Coronary artery (tissue), 2 donors: ENCODE data around the gene CCDC30.

ENCODE experiments used
- DNase-seq: peaks from one replicate; pipeline ENCODE4 v3.0.0-alpha.2; 2017; ENCODE audit warnings: low spot score
- H3K27ac ChIP-seq, 2 donors: fragments of 200-600 bp; sonication (generic); one replicate each; pipeline ENCODE4 v1.5.1; 2016 to 2019
- H3K4me3 ChIP-seq: fragments of 200-600 bp; sonication (generic); 2 replicates; pipeline ENCODE4 v1.5.1; 2016; ENCODE audit warnings: mild to moderate bottlenecking, moderate library complexity
- TF ChIP-seq, protein P1 (sequence below): fragments of 200-600 bp; sonication (generic); IDR thresholded peaks from one replicate; pipeline ENCODE4 v1.5.1; 2019; ENCODE audit warnings: antibody characterized with exemption

Gene CCDC30

DNA sequence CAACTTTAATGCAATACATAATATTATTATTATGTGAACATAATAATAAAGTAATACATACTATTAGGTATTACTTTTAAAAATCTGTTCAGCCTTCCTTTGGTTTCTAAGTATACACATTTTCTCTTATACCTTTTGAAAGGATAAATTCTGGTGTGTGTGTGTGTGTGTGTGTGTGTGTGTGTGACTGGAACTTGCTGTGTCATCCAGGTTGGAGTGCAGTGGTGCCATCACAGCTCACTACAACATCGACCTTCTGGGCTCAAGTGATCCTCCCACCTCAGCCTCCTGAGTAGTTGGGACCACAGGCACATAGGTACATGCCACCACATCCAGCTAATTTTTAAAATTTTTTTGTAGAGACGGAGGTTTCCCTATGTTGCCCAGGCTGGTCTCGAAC lies 88.5 kb downstream of the CCDC30 start:
- TF ChIP-seq, protein P1, sequence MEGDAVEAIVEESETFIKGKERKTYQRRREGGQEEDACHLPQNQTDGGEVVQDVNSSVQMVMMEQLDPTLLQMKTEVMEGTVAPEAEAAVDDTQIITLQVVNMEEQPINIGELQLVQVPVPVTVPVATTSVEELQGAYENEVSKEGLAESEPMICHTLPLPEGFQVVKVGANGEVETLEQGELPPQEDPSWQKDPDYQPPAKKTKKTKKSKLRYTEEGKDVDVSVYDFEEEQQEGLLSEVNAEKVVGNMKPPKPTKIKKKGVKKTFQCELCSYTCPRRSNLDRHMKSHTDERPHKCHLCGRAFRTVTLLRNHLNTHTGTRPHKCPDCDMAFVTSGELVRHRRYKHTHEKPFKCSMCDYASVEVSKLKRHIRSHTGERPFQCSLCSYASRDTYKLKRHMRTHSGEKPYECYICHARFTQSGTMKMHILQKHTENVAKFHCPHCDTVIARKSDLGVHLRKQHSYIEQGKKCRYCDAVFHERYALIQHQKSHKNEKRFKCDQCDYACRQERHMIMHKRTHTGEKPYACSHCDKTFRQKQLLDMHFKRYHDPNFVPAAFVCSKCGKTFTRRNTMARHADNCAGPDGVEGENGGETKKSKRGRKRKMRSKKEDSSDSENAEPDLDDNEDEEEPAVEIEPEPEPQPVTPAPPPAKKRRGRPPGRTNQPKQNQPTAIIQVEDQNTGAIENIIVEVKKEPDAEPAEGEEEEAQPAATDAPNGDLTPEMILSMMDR, result no peak
- H3K27ac ChIP-seq, result no peak overlapping the region
- no peak overlapping the region for H3K4me3 ChIP-seq
- DNase-seq, result no peak

DNA sequence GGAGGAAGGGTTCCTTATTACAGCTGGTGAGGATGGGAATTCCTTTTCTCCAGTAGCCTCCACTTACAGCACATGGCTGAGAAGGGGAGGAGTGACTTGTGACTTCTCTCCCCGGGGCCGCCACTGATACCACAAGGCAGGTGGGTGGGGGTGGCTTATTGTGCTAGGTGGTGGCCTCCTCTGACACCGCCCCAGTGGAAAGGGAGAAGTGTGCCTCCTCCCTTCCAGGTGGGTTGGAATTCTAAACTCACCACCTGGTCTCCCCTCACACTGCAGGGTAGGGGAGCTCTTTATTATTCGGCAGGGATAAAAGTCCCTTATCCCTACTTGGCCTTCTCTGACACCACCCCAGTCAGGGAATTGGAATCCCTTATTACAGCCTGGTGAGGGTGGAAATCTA lies 89.5 kb downstream of the CCDC30 start:
- no peak overlapping the region for H3K4me3 ChIP-seq
- DNase-seq, result no peak
- no peak overlapping the region for H3K27ac ChIP-seq
- TF ChIP-seq, protein P1, result no peak

DNA sequence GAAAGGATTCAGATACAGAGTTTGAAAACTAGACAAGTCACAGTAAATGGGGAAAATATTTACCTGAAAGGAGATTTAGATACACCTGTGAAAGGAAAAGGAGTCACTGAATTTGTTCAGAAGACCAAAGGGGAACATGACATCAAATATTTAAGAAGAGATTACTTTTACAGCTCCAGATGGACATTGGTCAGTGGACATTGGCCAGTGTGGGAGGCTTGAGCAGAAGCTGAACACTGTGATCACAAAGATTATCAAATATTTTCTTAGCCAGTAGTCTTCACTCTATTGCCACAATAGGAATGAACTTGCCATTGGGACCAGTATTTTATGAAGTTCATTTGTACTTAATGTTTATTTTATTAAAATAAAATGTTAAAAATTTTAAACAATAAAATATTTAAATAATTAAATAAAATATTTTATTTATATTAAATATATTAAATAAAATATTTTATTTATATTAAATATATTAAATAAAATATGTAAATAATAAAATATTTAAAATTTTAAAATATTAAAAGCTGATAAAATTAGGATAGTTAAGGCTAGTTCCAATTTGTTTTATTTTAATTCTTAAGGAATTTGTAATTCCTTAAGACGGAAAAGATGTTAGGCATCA lies 94.3 kb downstream of the CCDC30 start:
- Histone ChIP-seq H3K4me3 (no peak overlapping the region), H3K27ac (no peak overlapping the region)
- no peak for DNase-seq
- TF ChIP-seq, protein P1, result no peak

DNA sequence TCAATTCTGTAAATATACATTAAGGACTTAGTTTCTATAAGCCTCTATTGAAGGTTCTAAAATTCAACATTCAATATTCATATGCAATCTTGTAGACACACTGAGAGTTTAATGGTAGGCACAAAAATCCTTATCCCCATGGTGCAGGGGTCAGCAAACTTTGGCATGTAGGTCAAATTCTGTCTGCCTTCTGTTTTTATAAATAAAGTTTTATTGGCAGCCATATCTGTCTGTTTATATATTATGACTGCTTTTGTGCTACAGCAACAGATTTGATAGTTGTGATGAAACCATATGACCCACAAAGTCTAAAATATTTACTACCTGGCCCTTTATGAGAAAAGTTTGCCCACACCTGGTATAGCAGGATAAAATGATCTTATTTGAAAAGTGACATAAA lies 104.0 kb downstream of the CCDC30 start:
- TF ChIP-seq, protein P1, result no peak

DNA sequence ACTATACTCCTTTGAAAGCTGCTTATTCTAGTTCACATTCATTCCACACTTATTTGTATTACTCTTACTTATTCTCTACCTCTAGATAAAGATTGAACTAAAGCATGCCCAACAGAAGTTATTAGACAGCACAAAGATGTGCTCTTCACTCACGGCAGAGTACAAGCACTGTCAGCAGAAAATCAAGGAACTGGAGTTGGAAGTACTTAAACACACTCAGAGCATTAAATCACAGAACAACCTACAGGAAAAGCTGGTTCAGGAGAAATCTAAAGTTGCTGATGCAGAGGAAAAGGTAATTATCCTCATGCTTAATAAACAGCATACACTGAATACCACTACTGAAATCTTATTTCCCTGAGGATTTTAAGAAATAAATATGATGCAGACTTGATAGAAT lies 113.8 kb downstream of the CCDC30 start:
- no peak for DNase-seq
- H3K27ac ChIP-seq, result no peak overlapping the region
- no peak overlapping the region for H3K4me3 ChIP-seq
- TF ChIP-seq, protein P1, result no peak

More for the DNA sequence above, 104.0 kb downstream of the CCDC30 start:
- H3K27ac ChIP-seq, result no peak overlapping the region
- H3K4me3 ChIP-seq, result no peak overlapping the region
- DNase-seq, result no peak

DNA sequence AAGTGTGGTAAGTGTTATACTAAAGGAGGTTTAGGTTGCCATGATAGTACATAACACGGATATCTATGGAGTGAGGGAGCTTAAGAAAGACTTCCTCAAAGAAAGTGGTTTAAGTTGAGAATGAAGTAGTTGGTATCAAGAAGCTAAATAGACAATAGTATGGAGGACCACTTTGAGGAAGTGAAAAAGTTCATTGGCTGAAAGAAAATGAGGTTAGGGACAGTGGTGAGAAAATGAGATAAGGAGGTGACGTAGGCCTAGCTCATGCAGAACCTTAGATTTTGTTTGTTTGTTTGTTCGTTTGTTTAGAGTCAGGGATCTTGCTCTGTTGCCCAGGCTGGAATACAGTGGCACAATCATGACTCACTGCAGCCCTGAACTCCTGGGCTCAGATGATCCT lies 122.9 kb downstream of the CCDC30 start:
- no peak overlapping the region for H3K4me3 ChIP-seq
- DNase-seq, result no peak
- H3K27ac ChIP-seq, result no peak overlapping the region
- TF ChIP-seq, protein P1, result no peak

DNA sequence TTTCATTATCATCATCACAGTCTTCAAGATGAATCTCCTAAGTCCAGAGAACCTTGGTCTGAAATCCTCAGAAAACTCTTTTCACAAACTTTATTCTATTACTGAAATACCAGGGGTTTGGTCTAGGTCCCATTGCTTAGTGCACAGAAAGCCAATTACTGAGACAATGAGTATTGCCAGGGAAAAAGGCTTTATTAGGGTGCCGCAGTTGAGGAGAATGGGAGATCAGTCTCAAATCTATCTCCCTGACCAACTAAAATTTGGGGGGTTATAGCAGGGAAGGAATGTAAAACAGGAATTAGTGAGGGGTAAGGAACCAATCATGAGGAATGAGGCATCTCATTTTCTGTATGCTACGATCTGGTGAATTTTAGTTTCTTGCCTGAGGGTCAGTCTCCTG lies 124.7 kb downstream of the CCDC30 start:
- TF ChIP-seq, protein P1, result no peak
- Histone ChIP-seq H3K27ac (no peak overlapping the region), H3K4me3 (no peak overlapping the region)
- no peak for DNase-seq
